T-cell (primary cell): ENCODE measurements around the gene TRAPPC2. TPM values are rescaled to one million over a fixed set of nuclear protein-coding genes. Genes with fewer than 3 reads are reported as not detected.

Experiments
- ATAC-seq, 4 experiments: fragments of 200-7000 bp in 3 of 4; fragments of 150-1000 bp in 1 of 4; cut with Tn5 transposase; replicated peaks in 1 of 4; 1 replicate in 3 of 4; 2 replicates in 1 of 4; pipeline ENCODE4 v1.10.0; 2021; ENCODE audit warnings: moderate library complexity in 3 of 4, mild to moderate bottlenecking in 2 of 4, moderate number of reproducible peaks in 1 of 4
- CTCF ChIA-PET, 2 donors: fragments of 300-600 bp; sonication (Branson Sonifier 250); formaldehyde crosslinking; loops; one replicate each; lab custom pipeline; 2022; ENCODE audit warnings: antibody characterized with exemption in 2 of 2; lab: Charles Lee
- POLR2A ChIA-PET, 2 donors: fragments of 300-600 bp; sonication (Branson Sonifier 250); formaldehyde crosslinking; loops; one replicate each; lab custom pipeline; 2022; ENCODE audit warnings: antibody characterized with exemption in 2 of 2; lab: Charles Lee
- DNase-seq, 35 experiments: peaks; one replicate each; pipeline versions ENCODE4 v3.0.0 to v3.0.0-alpha.2; 2013 to 2023
- H3K27ac ChIP-seq: one replicate; pipeline ENCODE4 v1.5.1; 2013; ENCODE audit warnings: low read length
- H3K27me3 ChIP-seq, 2 experiments: replicated peaks in 1 of 2; 1 replicate in 1 of 2; 2 replicates in 1 of 2; pipeline versions ENCODE4 v1.6.1 to v1.7.0; 2013; ENCODE audit warnings: low read length in 1 of 2, mixed read lengths in 1 of 2; ENCODE audit not compliant: control insufficient read depth in 2 of 2, insufficient read depth in 2 of 2; ENCODE audit errors: extremely low read depth in 1 of 2
- H3K36me3 ChIP-seq, 2 donors: 1 replicate in 1 of 2; 2 replicates in 1 of 2; pipeline versions ENCODE4 v1.6.1 to v1.7.0; 2013; ENCODE audit warnings: low read length in 1 of 2; ENCODE audit not compliant: control insufficient read depth in 2 of 2, insufficient read depth in 1 of 2; ENCODE audit errors: extremely low read depth in 1 of 2
- H3K4me1 ChIP-seq, 2 experiments: 1 replicate in 1 of 2; 2 replicates in 1 of 2; pipeline versions ENCODE4 v1.6.1 to v1.7.0; 2013; ENCODE audit warnings: low read length in 2 of 2, mixed read lengths in 1 of 2; ENCODE audit not compliant: insufficient read depth in 2 of 2, control insufficient read depth in 1 of 2; ENCODE audit errors: extremely low read depth in 1 of 2
- H3K4me3 ChIP-seq, 2 donors: 1 replicate in 1 of 2; 2 replicates in 1 of 2; pipeline versions ENCODE4 v1.5.1 to v1.7.0; 2013; ENCODE audit warnings: mild to moderate bottlenecking in 2 of 2, low read length in 1 of 2, moderate library complexity in 1 of 2; ENCODE audit not compliant: control insufficient read depth in 1 of 2; ENCODE audit errors: extremely low read depth in 1 of 2
- H3K9me3 ChIP-seq: 2 replicates; pipeline ENCODE4 v1.7.0; 2013
- H3K27ac Mint-ChIP-seq, 2 donors: one replicate each; pipeline ENCODE4 v1.8.0; 2020 to 2021; ENCODE audit warnings: mild to moderate bottlenecking in 2 of 2, mixed read lengths in 2 of 2
- H3K27me3 Mint-ChIP-seq, 2 donors: one replicate each; pipeline ENCODE4 v1.8.0; 2021 to 2022; ENCODE audit warnings: mixed read lengths in 2 of 2
- H3K36me3 Mint-ChIP-seq: one replicate; pipeline ENCODE4 v1.8.0; 2021; ENCODE audit warnings: mixed read lengths
- H3K4me1 Mint-ChIP-seq, 3 donors: one replicate each; pipeline ENCODE4 v1.8.0; 2020 to 2022; ENCODE audit warnings: mixed read lengths in 3 of 3, mild to moderate bottlenecking in 1 of 3
- H3K4me3 Mint-ChIP-seq, 3 donors: one replicate each; pipeline ENCODE4 v1.8.0; 2020 to 2022; ENCODE audit warnings: mild to moderate bottlenecking in 3 of 3, mixed read lengths in 3 of 3, moderate library complexity in 3 of 3
- H3K9me3 Mint-ChIP-seq, 3 donors: one replicate each; pipeline ENCODE4 v1.8.0; 2020 to 2022; ENCODE audit warnings: mixed read lengths in 3 of 3
- WGBS: methylation state at CpG from one replicate; pipeline ENCODE4 v1.1.5; 2013; ENCODE audit warnings: missing lambda C conversion rate; ENCODE audit not compliant: insufficient coverage; 5-methylcytosine and 5-hydroxymethylcytosine counted together
- total RNA-seq, 35 experiments: library from RNA in 6 of 35; stranded (reverse) in 6 of 35; fragments of 120-200 nt in 1 of 35; gene quantifications; one replicate each; pipeline versions ENCODE4 v1.2.1 to v1.2.4 and lab custom pipeline; 2013 to 2026

Gene TRAPPC2
- total RNA-seq, 5 donors from 2014 or later (not counting 1 experiment from before 2014, with no cell fraction given), result 24.8 to 32.9 (median 29.7) TPM

GRCh38 chrX:13752141-13752540, 17.7 kb upstream of the TRAPPC2 start:
- Histone ChIP-seq H3K4me3 (no peak overlapping the region), H3K9me3 (no peaks in the 10 kb centered on the region), H3K4me1 (peaks cover 4 to 6% of the 10 kb centered on the region in 2 experiments), H3K27me3 (no peaks in the 10 kb centered on the region), H3K36me3 (peaks cover 0 to 40% of the 10 kb centered on the region in 2 donors), H3K27ac (no peak overlapping the region)
- no peak for DNase-seq
- ATAC-seq, result no peak
- CTCF ChIA-PET, result interaction anchor here (0.7 to 1.5 kb wide), 6 partner anchors 16 to 280 kb away, joined by 3 read pairs; partner anchors contain the start of genes OFD1 (in 1 of the 2) and TRAPPC2 (in 1 of the 2)
- H3K9me3 Mint-ChIP-seq, result no peaks in the 10 kb centered on the region
- no CpG with 5 or more reads among the region's 3 CpGs for WGBS
- peaks cover 15 to 42% (median 29%) of the 10 kb centered on the region in 3 donors for H3K4me1 Mint-ChIP-seq
- H3K4me3 Mint-ChIP-seq, result no peak overlapping the region
- H3K36me3 Mint-ChIP-seq, result peaks cover 22% of the 10 kb centered on the region
- no peaks in the 10 kb centered on the region for H3K27me3 Mint-ChIP-seq
- POLR2A ChIA-PET, result interaction anchor here (0.6 kb wide), 3 partner anchors 14 to 1598 kb away, joined by 3 to 5 read pairs (median 4); no protein-coding TSS in a partner anchor
- H3K27ac Mint-ChIP-seq, result no peak overlapping the region

GRCh38 chrX:13750812-13751211, 16.4 kb upstream of the TRAPPC2 start:
- H3K27me3 Mint-ChIP-seq, result no peaks in the 10 kb centered on the region
- POLR2A ChIA-PET, result interaction anchor here (0.6 to 0.9 kb wide), 5 partner anchors 8 to 1584 kb away, joined by 3 to 4 read pairs (median 3); no protein-coding TSS in a partner anchor
- Histone ChIP-seq H3K27me3 (no peaks in the 10 kb centered on the region), H3K4me1 (peaks cover 4 to 6% of the 10 kb centered on the region in 2 experiments), H3K27ac (no peak overlapping the region), H3K9me3 (no peaks in the 10 kb centered on the region), H3K36me3 (peaks cover 0 to 36% of the 10 kb centered on the region in 2 donors), H3K4me3 (no peak overlapping the region)
- no peak for ATAC-seq
- CTCF ChIA-PET, result interaction anchor here (0.6 to 1.5 kb wide), 10 partner anchors 8 to 1556 kb away, joined by 3 to 4 read pairs (median 3); partner anchors contain the start of genes OFD1 (in 2 of the 2) and TRAPPC2 (in 2 of the 2)
- DNase-seq, result no peak
- peaks cover 32% of the 10 kb centered on the region for H3K36me3 Mint-ChIP-seq
- no peak overlapping the region for H3K4me3 Mint-ChIP-seq
- H3K9me3 Mint-ChIP-seq, result no peaks in the 10 kb centered on the region
- peaks cover 15 to 48% (median 29%) of the 10 kb centered on the region in 3 donors for H3K4me1 Mint-ChIP-seq
- no peak overlapping the region for H3K27ac Mint-ChIP-seq

- DNase-seq (peak in 5 of 35 experiments; percentile 8 to 55 (median 10)), ATAC-seq (peak; percentile 55 to 66 (median 64))
- peaks cover 4 to 6% of the 10 kb centered on the region in 2 experiments for H3K4me1 ChIP-seq
- H3K36me3 Mint-ChIP-seq, result peaks cover 38% of the 10 kb centered on the region
- no peaks in the 10 kb centered on the region for H3K9me3 Mint-ChIP-seq
- peaks cover 14 to 44% (median 25%) of the 10 kb centered on the region in 3 donors for H3K4me1 Mint-ChIP-seq
- H3K27me3 Mint-ChIP-seq, result no peaks in the 10 kb centered on the region
- CTCF ChIA-PET, result interaction anchor here (0.7 to 1.5 kb wide), 6 partner anchors 15 to 1556 kb away, joined by 3 to 4 read pairs (median 3); partner anchors contain the start of genes OFD1 (in 2 of the 2) and TRAPPC2 (in 2 of the 2)
- peaks cover 0 to 40% of the 10 kb centered on the region in 2 donors for H3K36me3 ChIP-seq
- H3K27me3 ChIP-seq, result no peaks in the 10 kb centered on the region
- H3K27ac ChIP-seq, result peak overlapping the region; percentile 6
- H3K9me3 ChIP-seq, result no peaks in the 10 kb centered on the region
- POLR2A ChIA-PET, result interaction anchor here in 1 of 2 donors (0.6 kb wide), 1 partner anchor 13 kb away, joined by 3 read pairs; no protein-coding TSS in a partner anchor
- no peak overlapping the region for H3K4me3 ChIP-seq
- H3K27ac Mint-ChIP-seq, result peak overlapping the region; percentile 63 to 64
- no peak overlapping the region for H3K4me3 Mint-ChIP-seq
Measured at GRCh38 chrX:13750204-13750603, 15.8 kb upstream of the TRAPPC2 start.

- Mint-ChIP-seq H3K27ac (no peak overlapping the region), H3K4me1 (peaks cover 8 to 43% (median 18%) of the 10 kb centered on the region in 3 donors), H3K27me3 (no peaks in the 10 kb centered on the region), H3K36me3 (peaks cover 38% of the 10 kb centered on the region), H3K4me3 (no peak overlapping the region), H3K9me3 (no peaks in the 10 kb centered on the region)
- no CpG with 5 or more reads among the region's 3 CpGs for WGBS
- Histone ChIP-seq H3K27ac (no peak overlapping the region), H3K9me3 (no peaks in the 10 kb centered on the region), H3K27me3 (no peaks in the 10 kb centered on the region), H3K4me3 (no peak overlapping the region), H3K4me1 (peaks cover 0 to 6% of the 10 kb centered on the region in 2 experiments), H3K36me3 (peaks cover 0 to 46% of the 10 kb centered on the region in 2 donors)
- ChIA-PET CTCF (interaction anchor here (0.7 to 1.8 kb wide), 4 partner anchors 9 to 236 kb away, joined by 3 to 10 read pairs (median 3); partner anchors contain the start of genes OFD1 (in 1 of the 2) and TRAPPC2 (in 1 of the 2)), POLR2A (no interaction called here)
- DNase-seq (no peak), ATAC-seq (no peak)
Measured at GRCh38 chrX:13748486-13748885, 14.1 kb upstream of the TRAPPC2 start.

GRCh38 chrX:13747836-13748235, 13.4 kb upstream of the TRAPPC2 start:
- CTCF ChIA-PET, result interaction anchor here (0.6 to 2.2 kb wide), 6 partner anchors 9 to 241 kb away, joined by 3 to 10 read pairs (median 4); partner anchors contain the start of genes OFD1 (in 1 of the 2) and TRAPPC2 (in 1 of the 2)
- POLR2A ChIA-PET, result no interaction called here
- Histone ChIP-seq H3K27ac (no peak overlapping the region), H3K4me3 (no peak overlapping the region), H3K27me3 (no peaks in the 10 kb centered on the region), H3K9me3 (no peaks in the 10 kb centered on the region), H3K36me3 (peaks cover 0 to 42% of the 10 kb centered on the region in 2 donors), H3K4me1 (peaks cover 0 to 6% of the 10 kb centered on the region in 2 experiments)
- no CpG with 5 or more reads among the region's 2 CpGs for WGBS
- Mint-ChIP-seq H3K27ac (peak overlapping the region in 1 of 2 donors; percentile 66), H3K36me3 (peaks cover 34% of the 10 kb centered on the region), H3K27me3 (no peaks in the 10 kb centered on the region), H3K9me3 (no peaks in the 10 kb centered on the region), H3K4me3 (no peak overlapping the region), H3K4me1 (peaks cover 13 to 44% (median 22%) of the 10 kb centered on the region in 3 donors)
- DNase-seq (peak in 25 of 35 experiments; percentile 7 to 66 (median 22)), ATAC-seq (peak in 3 of 4 experiments; percentile 37 to 57 (median 38))

GRCh38 chrX:13742397-13743176, 8.2 kb upstream of the TRAPPC2 start:
- peaks cover 0 to 31% of the 10 kb centered on the region in 2 donors for H3K36me3 ChIP-seq
- H3K4me3 ChIP-seq, result peak overlapping the region in 1 of 2 donors; percentile 17
- DNase-seq (peak in 29 of 35 experiments; percentile 6 to 72 (median 23)), ATAC-seq (peak; percentile 45 to 91 (median 70))
- no peaks in the 10 kb centered on the region for H3K9me3 ChIP-seq
- WGBS, result no CpG with 5 or more reads among the region's 13 CpGs
- Mint-ChIP-seq H3K4me1 (peaks cover 21 to 46% (median 29%) of the 10 kb centered on the region in 3 donors), H3K27me3 (peaks cover 0 to 5% of the 10 kb centered on the region in 2 donors), H3K36me3 (peaks cover 20% of the 10 kb centered on the region), H3K27ac (peak overlapping the region; percentile 88 to 89), H3K4me3 (peak overlapping the region; percentile 50 to 70 (median 56)), H3K9me3 (no peaks in the 10 kb centered on the region)
- H3K4me1 ChIP-seq, result peaks cover 0 to 8% of the 10 kb centered on the region in 2 experiments
- ChIA-PET CTCF (interaction anchor here (0.5 to 0.6 kb wide), 3 partner anchors 8 to 15 kb away, joined by 3 to 4 read pairs (median 3); no protein-coding TSS in a partner anchor), POLR2A (interaction anchor here in 1 of 2 donors (0.5 to 1.3 kb wide), 4 partner anchors 8 to 73 kb away, joined by 3 to 11 read pairs (median 3); partner anchors contain the start of genes OFD1 and TRAPPC2)
- peak overlapping the region; percentile 79 for H3K27ac ChIP-seq
- H3K27me3 ChIP-seq, result no peaks in the 10 kb centered on the region
